Measurements from ENCODE around the gene RAD51C.

Gene RAD51C

DNA sequence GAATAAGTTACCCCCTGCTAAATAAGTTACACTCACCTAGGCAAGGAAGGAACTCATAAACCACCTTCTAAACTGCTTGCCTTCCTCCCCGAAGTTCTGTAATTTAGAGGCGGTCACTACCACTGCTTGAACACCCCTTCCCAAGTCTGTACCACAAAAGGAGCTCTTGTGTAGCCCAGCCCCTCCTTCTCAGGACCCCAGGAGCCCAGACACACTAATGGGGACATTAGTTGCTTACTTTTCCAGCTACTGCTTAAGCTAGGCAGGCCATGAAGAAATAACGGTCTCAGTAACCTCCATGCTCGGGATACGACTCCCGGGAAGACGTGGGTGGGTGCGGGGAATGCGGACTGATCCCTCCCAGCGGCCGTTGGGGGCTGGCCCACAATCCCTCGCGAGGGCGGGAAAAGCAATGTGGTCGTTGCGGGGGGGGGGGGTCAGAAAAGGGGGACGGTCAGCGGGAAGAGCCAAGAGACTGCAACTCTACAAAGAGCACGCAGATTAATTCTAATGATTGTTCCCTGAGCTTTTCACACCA lies 632 bp upstream of the RAD51C start, which contains the start of gene TEX14:
Gene TEX14 (minus strand): TSS at position 345 of the 538 bp plus-strand sequence. CDS start 40,044 bp downstream, outside the sequence.
- TF ChIP-seq, protein P1, sequence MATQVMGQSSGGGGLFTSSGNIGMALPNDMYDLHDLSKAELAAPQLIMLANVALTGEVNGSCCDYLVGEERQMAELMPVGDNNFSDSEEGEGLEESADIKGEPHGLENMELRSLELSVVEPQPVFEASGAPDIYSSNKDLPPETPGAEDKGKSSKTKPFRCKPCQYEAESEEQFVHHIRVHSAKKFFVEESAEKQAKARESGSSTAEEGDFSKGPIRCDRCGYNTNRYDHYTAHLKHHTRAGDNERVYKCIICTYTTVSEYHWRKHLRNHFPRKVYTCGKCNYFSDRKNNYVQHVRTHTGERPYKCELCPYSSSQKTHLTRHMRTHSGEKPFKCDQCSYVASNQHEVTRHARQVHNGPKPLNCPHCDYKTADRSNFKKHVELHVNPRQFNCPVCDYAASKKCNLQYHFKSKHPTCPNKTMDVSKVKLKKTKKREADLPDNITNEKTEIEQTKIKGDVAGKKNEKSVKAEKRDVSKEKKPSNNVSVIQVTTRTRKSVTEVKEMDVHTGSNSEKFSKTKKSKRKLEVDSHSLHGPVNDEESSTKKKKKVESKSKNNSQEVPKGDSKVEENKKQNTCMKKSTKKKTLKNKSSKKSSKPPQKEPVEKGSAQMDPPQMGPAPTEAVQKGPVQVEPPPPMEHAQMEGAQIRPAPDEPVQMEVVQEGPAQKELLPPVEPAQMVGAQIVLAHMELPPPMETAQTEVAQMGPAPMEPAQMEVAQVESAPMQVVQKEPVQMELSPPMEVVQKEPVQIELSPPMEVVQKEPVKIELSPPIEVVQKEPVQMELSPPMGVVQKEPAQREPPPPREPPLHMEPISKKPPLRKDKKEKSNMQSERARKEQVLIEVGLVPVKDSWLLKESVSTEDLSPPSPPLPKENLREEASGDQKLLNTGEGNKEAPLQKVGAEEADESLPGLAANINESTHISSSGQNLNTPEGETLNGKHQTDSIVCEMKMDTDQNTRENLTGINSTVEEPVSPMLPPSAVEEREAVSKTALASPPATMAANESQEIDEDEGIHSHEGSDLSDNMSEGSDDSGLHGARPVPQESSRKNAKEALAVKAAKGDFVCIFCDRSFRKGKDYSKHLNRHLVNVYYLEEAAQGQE (IDR thresholded peaks at IDR 0.05; ENCODE audit: insufficient read depth in 1 of 2, low read depth in 2 of 2, low read length in 2 of 2): no peak
- TF ChIP-seq SIN3A (IDR thresholded peaks at IDR 0.05; ENCODE audit: borderline replicate concordance, insufficient read depth, low read length): no peak
- TF ChIP-seq POLR2AphosphoS5 (IDR thresholded peaks at IDR 0.05; ENCODE audit: low read depth, low read length): no peak
- no peak for TF ChIP-seq TAF1 (IDR thresholded peaks at IDR 0.05; ENCODE audit: borderline replicate concordance, insufficient read depth, low read length)
- TF ChIP-seq FOXP2 (optimal IDR thresholded peaks at IDR 0.05; ENCODE audit: borderline replicate concordance, extremely low read depth, extremely low read length, insufficient read depth): no peak

DNA sequence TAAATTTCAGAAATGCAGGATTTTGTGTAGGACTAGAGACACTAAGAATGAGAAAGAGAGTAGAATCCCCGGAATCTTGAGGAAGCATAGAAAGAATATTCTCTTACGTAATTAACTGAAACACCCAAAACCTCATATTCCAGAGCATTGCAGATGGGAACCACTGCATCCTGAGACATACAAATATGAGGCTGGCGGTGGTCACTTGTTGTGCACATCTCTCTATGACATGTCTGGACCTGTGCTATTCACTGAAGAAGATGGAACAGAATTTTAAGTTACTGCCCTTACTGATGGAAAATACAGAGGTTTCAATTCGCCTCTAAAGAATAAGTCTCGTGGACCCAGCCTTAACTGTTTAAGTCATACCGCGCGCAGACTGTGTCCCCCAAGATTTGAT lies 806 bp downstream of the RAD51C start:
- TF ChIP-seq, protein P1 (IDR thresholded peaks at IDR 0.05; ENCODE audit: insufficient read depth in 1 of 2, low read depth in 2 of 2, low read length in 2 of 2): no peak
- TF ChIP-seq TAF1 (IDR thresholded peaks at IDR 0.05; ENCODE audit: borderline replicate concordance, insufficient read depth, low read length) (no peak), POLR2AphosphoS5 (IDR thresholded peaks at IDR 0.05; ENCODE audit: low read depth, low read length) (no peak), FOXP2 (optimal IDR thresholded peaks at IDR 0.05; ENCODE audit: borderline replicate concordance, extremely low read depth, extremely low read length, insufficient read depth) (no peak), SIN3A (IDR thresholded peaks at IDR 0.05; ENCODE audit: borderline replicate concordance, insufficient read depth, low read length) (no peak)

DNA sequence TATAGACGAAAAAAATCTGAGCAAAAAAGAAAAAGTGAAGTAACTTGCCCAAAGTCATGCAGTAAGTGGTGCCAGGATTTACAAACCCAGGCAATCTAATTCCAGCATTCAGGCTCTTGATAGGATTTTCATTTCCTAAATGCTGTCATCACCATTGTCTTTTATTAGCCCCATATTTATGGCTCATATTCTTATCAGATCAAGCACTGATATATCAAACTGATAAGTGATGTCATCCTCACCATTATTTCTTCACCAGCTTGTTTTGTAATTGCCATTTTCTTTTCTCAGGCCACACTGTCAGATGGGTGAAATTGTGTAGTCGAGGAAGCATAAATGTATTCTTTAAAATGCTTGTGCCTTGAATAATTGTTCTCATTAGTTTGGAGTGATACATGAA lies 1.3 kb downstream of the RAD51C start:
- TF ChIP-seq, protein P1 (IDR thresholded peaks at IDR 0.05; ENCODE audit: insufficient read depth in 1 of 2, low read depth in 2 of 2, low read length in 2 of 2): no peak
- TF ChIP-seq POLR2AphosphoS5 (IDR thresholded peaks at IDR 0.05; ENCODE audit: low read depth, low read length) (no peak), SIN3A (IDR thresholded peaks at IDR 0.05; ENCODE audit: borderline replicate concordance, insufficient read depth, low read length) (no peak), TAF1 (IDR thresholded peaks at IDR 0.05; ENCODE audit: borderline replicate concordance, insufficient read depth, low read length) (no peak)

DNA sequence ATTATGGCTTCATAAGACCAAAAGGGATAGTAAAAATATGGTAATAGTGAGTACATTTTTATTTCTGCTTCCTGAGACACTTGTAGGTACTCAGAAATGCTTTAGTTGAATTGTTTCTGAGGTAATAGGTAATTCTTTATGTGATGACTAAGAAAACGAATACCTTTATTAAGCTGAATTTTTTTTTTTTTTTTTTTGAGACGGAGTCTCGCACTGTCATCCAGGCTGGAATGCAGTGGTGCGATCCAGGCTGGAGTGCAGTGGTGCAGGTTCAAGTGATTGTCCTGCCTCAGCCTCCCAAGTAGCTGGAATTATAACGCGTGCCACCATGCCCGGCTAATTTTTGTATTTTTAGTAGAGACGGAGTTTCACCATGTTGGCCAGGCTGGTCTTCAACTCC lies 1.9 kb downstream of the RAD51C start:
- no peak for TF ChIP-seq SIN3A (IDR thresholded peaks at IDR 0.05; ENCODE audit: borderline replicate concordance, insufficient read depth, low read length)
- TF ChIP-seq, protein P1 (IDR thresholded peaks at IDR 0.05; ENCODE audit: insufficient read depth in 1 of 2, low read depth in 2 of 2, low read length in 2 of 2): no peak
- no peak for TF ChIP-seq FOXP2 (optimal IDR thresholded peaks at IDR 0.05; ENCODE audit: borderline replicate concordance, extremely low read depth, extremely low read length, insufficient read depth)
- TF ChIP-seq POLR2AphosphoS5 (IDR thresholded peaks at IDR 0.05; ENCODE audit: low read depth, low read length): no peak
- TF ChIP-seq TAF1 (IDR thresholded peaks at IDR 0.05; ENCODE audit: borderline replicate concordance, insufficient read depth, low read length): no peak

DNA sequence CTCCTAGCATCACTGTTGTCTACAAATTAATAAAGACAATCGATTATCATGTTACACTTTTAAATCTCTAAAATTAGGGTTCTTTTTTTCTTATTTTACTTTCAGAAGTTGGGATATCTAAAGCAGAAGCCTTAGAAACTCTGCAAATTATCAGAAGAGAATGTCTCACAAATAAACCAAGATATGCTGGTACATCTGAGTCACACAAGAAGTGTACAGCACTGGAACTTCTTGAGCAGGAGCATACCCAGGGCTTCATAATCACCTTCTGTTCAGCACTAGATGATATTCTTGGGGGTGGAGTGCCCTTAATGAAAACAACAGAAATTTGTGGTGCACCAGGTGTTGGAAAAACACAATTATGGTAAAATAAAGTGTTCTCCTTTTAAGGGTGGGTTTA lies 2.4 kb downstream of the RAD51C start:
- TF ChIP-seq, protein P1 (IDR thresholded peaks at IDR 0.05; ENCODE audit: insufficient read depth in 1 of 2, low read depth in 2 of 2, low read length in 2 of 2): no peak
- TF ChIP-seq SIN3A (IDR thresholded peaks at IDR 0.05; ENCODE audit: borderline replicate concordance, insufficient read depth, low read length) (no peak), TAF1 (IDR thresholded peaks at IDR 0.05; ENCODE audit: borderline replicate concordance, insufficient read depth, low read length) (no peak), FOXP2 (optimal IDR thresholded peaks at IDR 0.05; ENCODE audit: borderline replicate concordance, extremely low read depth, extremely low read length, insufficient read depth) (no peak), POLR2AphosphoS5 (IDR thresholded peaks at IDR 0.05; ENCODE audit: low read depth, low read length) (no peak)
